Activated naive CD4-positive, alpha-beta T cell treated with anti-CD3 and anti-CD28 coated beads for 36 hours (primary cell): ENCODE measurements around the gene IBA57. TPM values are rescaled to one million over a fixed set of nuclear protein-coding genes. Genes with fewer than 3 reads are reported as not detected.
A peak's percentile ranks its signal among the peaks of the same experiment; 100 is the strongest.

Experiments used
- CTCF ChIA-PET: fragments of 350-600 bp; sonication (Branson Sonifier 250); formaldehyde crosslinking; loops from one replicate; lab custom pipeline; 2021; ENCODE audit warnings: antibody characterized with exemption; lab: Charles Lee
- DNase-seq: peaks from one replicate; pipeline ENCODE4 v3.0.0-alpha.2; 2020
- H3K27ac Mint-ChIP-seq: one replicate; pipeline ENCODE4 v1.8.0; 2021; ENCODE audit warnings: mild to moderate bottlenecking, mixed read lengths
- H3K27me3 Mint-ChIP-seq: one replicate; pipeline ENCODE4 v1.8.0; 2021; ENCODE audit warnings: low read depth, mixed read lengths
- H3K36me3 Mint-ChIP-seq: one replicate; pipeline ENCODE4 v1.8.0; 2021; ENCODE audit warnings: low read depth, mixed read lengths
- H3K4me1 Mint-ChIP-seq: one replicate; pipeline ENCODE4 v1.8.0; 2021; ENCODE audit warnings: low read depth, mixed read lengths
- H3K4me3 Mint-ChIP-seq: one replicate; pipeline ENCODE4 v1.8.0; 2021; ENCODE audit warnings: mild to moderate bottlenecking, moderate library complexity, mixed read lengths
- H3K9me3 Mint-ChIP-seq: one replicate; pipeline ENCODE4 v1.8.0; 2021; ENCODE audit warnings: mixed read lengths
- intact Hi-C: fragments of 100-400 bp; cut with micrococcal nuclease; formaldehyde crosslinking; loops from one replicate; pipeline ENCODE4 v1.15.1; 2023
- total RNA-seq, 2 experiments: library from RNA; stranded (reverse); gene quantifications; one replicate each; pipeline ENCODE4 v1.2.3, GENCODE V29; 2021

The IBA57 gene
- total RNA-seq: 1 to 10 TPM; 4.9 to 5.5 TPM

DNA sequence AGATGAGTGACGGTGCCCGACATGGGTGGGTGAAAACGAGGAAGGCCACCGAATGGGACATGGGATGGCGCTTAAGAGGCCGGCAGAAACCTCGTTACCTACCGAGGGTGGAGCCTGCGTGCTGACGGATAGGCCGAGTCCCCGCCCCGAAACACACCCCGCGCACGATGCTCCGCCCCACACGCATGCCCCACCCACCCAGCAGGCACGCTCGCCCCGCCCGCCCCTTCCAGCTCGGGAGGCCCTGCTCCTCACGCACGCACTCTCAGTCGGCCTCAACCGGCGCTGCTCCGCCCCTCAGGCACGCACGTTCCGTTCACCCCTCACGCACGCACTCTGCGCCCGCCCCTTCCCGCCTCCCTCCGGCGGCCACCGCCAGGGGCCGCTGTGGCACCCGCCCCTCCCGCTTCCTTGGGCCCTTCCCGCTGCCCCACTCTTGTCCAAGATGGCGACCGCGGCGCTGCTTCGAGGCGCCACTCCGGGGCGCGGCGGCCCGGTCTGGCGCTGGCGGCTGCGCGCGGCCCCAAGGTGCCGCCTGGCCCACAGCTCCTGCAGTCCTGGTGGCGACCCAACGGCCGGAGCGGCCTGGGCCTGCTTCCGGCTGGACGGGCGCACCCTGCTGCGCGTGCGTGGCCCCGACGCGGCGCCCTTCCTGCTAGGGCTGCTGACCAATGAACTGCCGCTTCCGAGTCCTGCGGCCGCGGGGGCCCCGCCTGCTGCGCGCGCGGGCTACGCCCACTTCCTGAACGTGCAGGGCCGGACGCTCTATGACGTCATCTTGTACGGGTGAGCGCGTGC lies at the start of gene IBA57:
TSS of gene IBA57 (plus strand) at position 433 of the 798 bp plus-strand sequence. CDS start at position 446, 13 bp downstream.
- peak; percentile 99 for DNase-seq
- intact Hi-C loops: loop anchor here (1.0 to 10.0 kb wide), 14 partner anchors 9 to 1283 kb away; partner anchors contain the start of genes ARF1, C1orf35, COQ8A and GUK1
- Mint-ChIP-seq H3K27ac (peak within 1 kb of the TSS; percentile 93), H3K4me1 (peaks cover 42% of the 10 kb centered on the region), H3K27me3 (no peaks in the 10 kb centered on the region), H3K9me3 (no peaks in the 10 kb centered on the region), H3K4me3 (peak within 1 kb of the TSS; percentile 91), H3K36me3 (no peaks in the 10 kb centered on the region)
- CTCF ChIA-PET: interaction anchor here (0.6 to 3.8 kb wide), 15 partner anchors 11 to 1886 kb away, joined by 3 to 21 read pairs (median 5); partner anchors contain the start of gene GUK1

- Mint-ChIP-seq H3K4me1 (peaks cover 4% of the 10 kb centered on the region), H3K27me3 (no peaks in the 10 kb centered on the region), H3K9me3 (peaks cover 5% of the 10 kb centered on the region), H3K4me3 (no peak overlapping the region), H3K36me3 (peaks cover 7% of the 10 kb centered on the region), H3K27ac (no peak overlapping the region)
- DNase-seq: no peak
- CTCF ChIA-PET: no interaction called here
- intact Hi-C loops: no loop called here
Observed at GRCh38 chr1:228117335-228117734, 48.3 kb upstream of the IBA57 start.

GRCh38 chr1:228118040-228118439 lies 47.6 kb upstream of the IBA57 start:
- Mint-ChIP-seq H3K27ac (no peak overlapping the region), H3K9me3 (peaks cover 5% of the 10 kb centered on the region), H3K27me3 (no peaks in the 10 kb centered on the region), H3K4me1 (peaks cover 4% of the 10 kb centered on the region), H3K36me3 (peaks cover 7% of the 10 kb centered on the region), H3K4me3 (no peak overlapping the region)
- intact Hi-C loops: no loop called here
- DNase-seq: no peak
- CTCF ChIA-PET: interaction anchor here (1.3 to 1.4 kb wide), 2 partner anchors 9 to 13 kb away, joined by 5 to 8 read pairs; partner anchors contain the start of gene MRPL55

DNA sequence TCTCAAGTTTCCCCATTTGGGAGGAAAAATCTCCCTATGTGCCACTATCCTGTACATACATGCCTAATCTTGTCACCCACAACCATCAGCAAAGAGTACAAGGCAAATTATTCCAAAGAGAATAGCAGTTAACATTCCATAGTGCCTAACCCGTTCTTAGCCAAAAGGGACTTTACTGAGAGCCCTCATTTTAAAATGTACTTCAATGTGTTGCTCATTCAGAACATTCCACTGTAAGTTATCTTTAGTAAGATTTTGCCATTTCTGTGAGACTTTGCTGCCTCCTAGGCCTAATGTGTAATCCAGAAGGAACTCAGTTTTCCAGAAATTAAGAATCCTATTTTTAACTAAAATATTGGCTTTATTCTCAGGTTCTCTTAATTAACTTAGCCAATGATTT lies 45.3 kb upstream of the IBA57 start:
- Mint-ChIP-seq H3K27me3 (no peaks in the 10 kb centered on the region), H3K4me1 (peaks cover 4% of the 10 kb centered on the region), H3K36me3 (peaks cover 7% of the 10 kb centered on the region), H3K27ac (no peak overlapping the region), H3K4me3 (no peak overlapping the region), H3K9me3 (peaks cover 5% of the 10 kb centered on the region)
- no peak for DNase-seq
- CTCF ChIA-PET: interaction anchor here (2.0 kb wide), 1 partner anchor 11 kb away, joined by 17 read pairs; no protein-coding TSS in a partner anchor
- intact Hi-C loops: no loop called here

GRCh38 chr1:228120857-228121489 lies 44.6 kb upstream of the IBA57 start:
- H3K36me3 Mint-ChIP-seq: peaks cover 7% of the 10 kb centered on the region
- intact Hi-C loops: no loop called here
- peak overlapping the region; percentile 47 for H3K4me3 Mint-ChIP-seq
- DNase-seq: no peak
- peaks cover 4% of the 10 kb centered on the region for H3K4me1 Mint-ChIP-seq
- H3K27ac Mint-ChIP-seq: peak overlapping the region; percentile 16
- H3K9me3 Mint-ChIP-seq: peaks cover 5% of the 10 kb centered on the region
- CTCF ChIA-PET: interaction anchor here (2.0 kb wide), 1 partner anchor 10 kb away, joined by 17 read pairs; no protein-coding TSS in a partner anchor
- no peaks in the 10 kb centered on the region for H3K27me3 Mint-ChIP-seq

DNA sequence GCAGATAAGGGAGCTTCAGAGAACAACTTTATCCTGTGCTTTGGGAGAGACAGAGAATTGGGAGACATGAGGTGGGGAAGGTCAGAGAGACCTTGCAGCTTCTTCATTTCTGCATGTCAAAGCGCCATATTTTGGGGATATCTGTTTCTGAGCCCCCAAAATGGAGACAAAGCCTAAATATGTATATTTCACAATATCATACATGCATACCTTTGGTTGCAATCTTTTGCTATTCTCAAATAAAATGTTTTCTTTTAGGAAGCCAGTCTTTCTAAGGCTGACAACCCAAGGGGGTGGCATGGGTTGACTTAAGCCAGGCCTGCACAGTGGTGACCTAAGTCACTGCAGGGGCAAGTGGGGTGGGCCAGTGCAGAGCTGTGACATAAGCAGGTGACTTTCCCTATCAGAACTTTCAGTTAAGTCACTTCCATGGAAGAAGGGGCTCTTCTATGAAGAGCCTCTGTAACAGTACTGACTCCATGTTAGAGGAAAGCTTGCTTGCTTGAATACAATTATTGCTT lies 42.6 kb upstream of the IBA57 start:
- Mint-ChIP-seq H3K4me1 (peaks cover 4% of the 10 kb centered on the region), H3K9me3 (peaks cover 2% of the 10 kb centered on the region), H3K36me3 (peaks cover 2% of the 10 kb centered on the region), H3K27ac (no peak overlapping the region), H3K27me3 (no peaks in the 10 kb centered on the region), H3K4me3 (no peak overlapping the region)
- DNase-seq: no peak
- intact Hi-C loops: no loop called here
- CTCF ChIA-PET: interaction anchor here (1.1 kb wide), 1 partner anchor 674 kb away, joined by 3 read pairs; no protein-coding TSS in a partner anchor

DNA sequence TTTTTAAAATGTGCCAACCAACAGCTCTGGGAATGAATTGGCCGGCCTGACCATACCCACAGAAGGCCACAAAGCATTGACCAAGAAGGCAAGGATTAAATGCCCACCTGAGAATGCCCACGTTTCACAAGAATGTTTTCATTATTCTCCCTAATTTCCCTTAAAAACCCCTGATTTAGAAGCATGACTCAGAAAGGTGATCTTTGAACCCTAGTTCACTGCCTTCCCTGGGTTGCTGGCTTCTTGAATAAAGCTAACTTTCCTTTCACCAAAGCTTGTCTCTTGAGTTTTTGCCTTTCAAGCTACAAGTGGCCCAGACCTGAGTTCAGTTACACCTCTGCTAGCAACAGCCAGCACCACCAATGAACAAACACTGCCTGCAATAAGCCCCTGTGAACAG lies 42.1 kb upstream of the IBA57 start:
- Mint-ChIP-seq H3K36me3 (no peaks in the 10 kb centered on the region), H3K4me1 (peaks cover 4% of the 10 kb centered on the region), H3K27me3 (no peaks in the 10 kb centered on the region), H3K4me3 (no peak overlapping the region), H3K27ac (no peak overlapping the region), H3K9me3 (no peaks in the 10 kb centered on the region)
- intact Hi-C loops: no loop called here
- CTCF ChIA-PET: interaction anchor here (1.0 kb wide), 1 partner anchor 125 kb away, joined by 4 read pairs; no protein-coding TSS in a partner anchor
- DNase-seq: no peak

DNA sequence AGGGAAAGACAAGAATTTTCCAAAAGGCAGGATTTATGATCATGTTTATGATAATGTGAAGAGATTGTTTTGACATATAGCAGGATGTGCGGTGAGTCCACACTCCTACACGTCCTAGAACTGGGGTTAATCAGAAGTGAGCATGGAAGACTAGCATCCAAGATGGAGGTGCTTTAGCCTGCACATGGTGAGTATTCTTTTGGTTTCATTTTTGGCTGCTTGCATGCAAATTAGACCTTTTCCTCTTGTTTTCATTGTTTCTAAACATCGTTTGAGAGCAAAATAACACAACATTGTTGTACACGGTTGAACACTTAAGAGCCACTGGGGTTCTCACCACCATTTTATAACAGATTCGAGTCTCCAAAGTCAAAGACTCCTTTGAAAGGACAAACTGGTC lies 40.4 kb upstream of the IBA57 start:
- no peaks in the 10 kb centered on the region for H3K36me3 Mint-ChIP-seq
- peaks cover 4% of the 10 kb centered on the region for H3K4me1 Mint-ChIP-seq
- H3K27ac Mint-ChIP-seq: no peak overlapping the region
- H3K9me3 Mint-ChIP-seq: no peaks in the 10 kb centered on the region
- no peak for DNase-seq
- peaks cover 4% of the 10 kb centered on the region for H3K27me3 Mint-ChIP-seq
- CTCF ChIA-PET: interaction anchor here (1.6 kb wide), 1 partner anchor 41 kb away, joined by 5 read pairs; the partner anchor contains the start of gene IBA57
- H3K4me3 Mint-ChIP-seq: no peak overlapping the region
- intact Hi-C loops: no loop called here

DNA sequence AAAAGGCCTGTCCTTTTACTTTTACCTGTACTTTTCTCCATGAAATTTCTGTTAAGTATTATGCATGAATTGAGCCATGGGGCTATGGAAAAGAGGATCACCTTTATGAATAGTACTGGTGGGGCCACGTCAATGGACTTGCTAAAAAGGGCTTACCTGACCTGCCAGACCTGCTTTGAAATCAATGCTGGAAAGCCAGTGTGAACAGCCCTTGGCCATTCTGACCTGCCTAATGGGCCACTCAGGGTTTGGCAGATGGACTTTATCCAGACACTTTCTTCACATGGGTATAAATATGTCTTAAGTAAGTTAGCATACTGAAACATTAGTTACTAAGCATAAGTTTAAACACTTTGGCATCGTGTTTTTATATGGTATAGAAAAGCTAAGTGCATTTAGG lies 33.8 kb upstream of the IBA57 start:
- Mint-ChIP-seq H3K36me3 (no peaks in the 10 kb centered on the region), H3K4me1 (peaks cover 3% of the 10 kb centered on the region), H3K27ac (no peak overlapping the region), H3K27me3 (peaks cover 10% of the 10 kb centered on the region), H3K4me3 (no peak overlapping the region), H3K9me3 (no peaks in the 10 kb centered on the region)
- no peak for DNase-seq
- intact Hi-C loops: loop anchor here (1.0 to 5.0 kb wide), 7 partner anchors 9 to 384 kb away; partner anchors contain the start of gene GUK1
- CTCF ChIA-PET: interaction anchor here (1.6 to 2.3 kb wide), 2 partner anchors 10 to 369 kb away, joined by 4 to 17 read pairs; no protein-coding TSS in a partner anchor

DNA sequence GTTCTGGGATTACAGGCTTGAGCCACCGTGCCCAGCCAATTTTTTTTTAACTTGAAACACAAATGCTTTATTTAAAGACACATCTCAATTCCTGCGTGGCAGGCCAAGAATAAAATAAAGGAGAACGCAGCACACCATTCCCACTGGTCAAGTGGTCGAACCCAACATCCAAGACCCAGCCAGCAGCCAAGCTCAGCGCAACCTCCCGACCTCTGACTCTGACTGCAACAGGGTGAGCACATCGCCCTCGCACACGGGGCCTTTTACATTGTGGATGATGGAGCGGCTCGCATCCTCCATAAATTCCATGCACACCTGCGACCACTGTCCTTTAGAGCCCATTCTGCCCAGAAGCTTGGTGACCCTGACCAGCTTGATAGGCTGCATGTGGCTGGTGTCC lies 31.0 kb upstream of the IBA57 start:
- Mint-ChIP-seq H3K4me3 (no peak overlapping the region), H3K27me3 (peaks cover 8% of the 10 kb centered on the region), H3K4me1 (peaks cover 3% of the 10 kb centered on the region), H3K27ac (no peak overlapping the region), H3K9me3 (no peaks in the 10 kb centered on the region), H3K36me3 (no peaks in the 10 kb centered on the region)
- intact Hi-C loops: loop anchor here (5.0 kb wide), 2 partner anchors 258 to 368 kb away; no protein-coding TSS in a partner anchor
- no peak for DNase-seq
- CTCF ChIA-PET: interaction anchor here (2.3 kb wide), 1 partner anchor 32 kb away, joined by 9 read pairs; the partner anchor contains the start of gene IBA57

DNA sequence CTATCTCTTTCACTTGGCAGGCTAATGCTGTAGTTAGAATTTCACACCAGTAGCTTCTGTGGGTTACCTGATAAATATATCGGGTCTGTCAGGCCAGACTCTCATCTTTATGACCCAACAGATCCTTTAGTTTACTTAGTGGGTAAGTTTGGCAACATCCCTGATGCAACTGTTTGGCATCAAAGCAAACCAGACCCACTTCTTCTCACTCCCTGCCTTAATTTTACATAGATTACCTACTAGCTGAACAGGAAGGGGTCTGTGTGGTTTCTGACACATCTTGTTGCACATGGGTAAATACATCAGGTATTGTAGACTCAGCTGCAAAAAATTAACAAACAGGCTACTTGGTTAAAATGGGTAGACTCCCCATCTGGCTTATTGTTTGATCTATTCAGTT lies 28.7 kb upstream of the IBA57 start:
- intact Hi-C loops: no loop called here
- H3K9me3 Mint-ChIP-seq: no peaks in the 10 kb centered on the region
- no peak overlapping the region for H3K4me3 Mint-ChIP-seq
- CTCF ChIA-PET: interaction anchor here (2.3 kb wide), 1 partner anchor 30 kb away, joined by 9 read pairs; the partner anchor contains the start of gene IBA57
- no peaks in the 10 kb centered on the region for H3K27me3 Mint-ChIP-seq
- H3K4me1 Mint-ChIP-seq: peaks cover 1% of the 10 kb centered on the region
- H3K36me3 Mint-ChIP-seq: peaks cover 4% of the 10 kb centered on the region
- no peak overlapping the region for H3K27ac Mint-ChIP-seq
- no peak for DNase-seq
